ENCODE data around the gene C21orf58. TPM values are rescaled to one million over a fixed set of nuclear protein-coding genes. Genes with fewer than 3 reads are reported as not detected.
A peak's percentile ranks its signal among the peaks of the same experiment; 100 is the strongest.

Gene C21orf58
- total RNA-seq, 1 donor from 2014 or later, result 33.4 TPM

DNA sequence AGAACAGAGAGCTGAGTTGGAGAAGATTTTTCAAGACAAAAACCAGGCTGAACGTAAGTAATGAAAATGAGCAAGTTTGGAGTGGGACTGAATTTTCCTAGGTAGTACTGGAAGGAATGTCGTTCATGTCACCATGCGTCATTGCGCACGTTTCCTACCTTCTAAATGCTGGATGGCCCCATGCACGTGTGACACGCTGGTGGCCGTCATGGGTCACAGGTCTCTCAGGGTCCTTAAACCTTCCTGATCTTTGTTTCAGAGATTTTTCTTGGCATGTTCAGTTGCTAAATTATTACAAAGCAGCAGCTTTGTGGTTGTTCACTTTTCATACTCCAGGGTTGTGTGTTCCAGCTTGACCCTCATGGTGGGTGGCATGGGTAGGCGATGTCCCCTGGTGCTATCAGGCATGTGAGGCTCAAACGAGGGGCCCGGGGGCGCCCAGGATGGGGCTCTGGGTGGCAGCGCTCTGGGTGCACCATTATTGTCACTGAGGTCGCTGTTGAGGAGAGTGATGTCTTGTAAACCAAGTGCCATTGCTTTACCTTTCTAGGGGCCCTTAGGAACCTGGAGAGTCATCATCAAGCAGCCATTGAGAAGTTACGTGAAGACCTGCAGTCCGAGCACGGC lies 25.6 kb upstream of the C21orf58 start:
- Mint-ChIP-seq H3K27me3 (no peaks in the 10 kb centered on the region), H3K36me3 (ENCODE audit: low read depth) (peaks cover 52% of the 10 kb centered on the region), H3K4me3 (no peak overlapping the region), H3K4me1 (no peaks in the 10 kb centered on the region), H3K9me3 (no peaks in the 10 kb centered on the region), H3K27ac (no peak overlapping the region)
- intact Hi-C loops (cut with micrococcal nuclease), result no loop called here
- no peak for DNase-seq

- intact Hi-C loops (cut with micrococcal nuclease), result no loop called here
- Mint-ChIP-seq H3K27ac (no peak overlapping the region), H3K36me3 (ENCODE audit: low read depth) (peaks cover 45% of the 10 kb centered on the region), H3K27me3 (no peaks in the 10 kb centered on the region), H3K9me3 (no peaks in the 10 kb centered on the region), H3K4me1 (no peaks in the 10 kb centered on the region), H3K4me3 (no peak overlapping the region)
- no peak for DNase-seq
These were observed 24.2 kb upstream of the C21orf58 start for GRCh38 chr21:46347791-46348381.

GRCh38 chr21:46347203-46347550 lies 23.5 kb upstream of the C21orf58 start:
- Mint-ChIP-seq H3K4me1 (no peaks in the 10 kb centered on the region), H3K4me3 (no peak overlapping the region), H3K9me3 (no peaks in the 10 kb centered on the region), H3K27ac (no peak overlapping the region), H3K36me3 (ENCODE audit: low read depth) (peaks cover 49% of the 10 kb centered on the region), H3K27me3 (no peaks in the 10 kb centered on the region)
- no peak for DNase-seq
- intact Hi-C loops (cut with micrococcal nuclease), result no loop called here

DNA sequence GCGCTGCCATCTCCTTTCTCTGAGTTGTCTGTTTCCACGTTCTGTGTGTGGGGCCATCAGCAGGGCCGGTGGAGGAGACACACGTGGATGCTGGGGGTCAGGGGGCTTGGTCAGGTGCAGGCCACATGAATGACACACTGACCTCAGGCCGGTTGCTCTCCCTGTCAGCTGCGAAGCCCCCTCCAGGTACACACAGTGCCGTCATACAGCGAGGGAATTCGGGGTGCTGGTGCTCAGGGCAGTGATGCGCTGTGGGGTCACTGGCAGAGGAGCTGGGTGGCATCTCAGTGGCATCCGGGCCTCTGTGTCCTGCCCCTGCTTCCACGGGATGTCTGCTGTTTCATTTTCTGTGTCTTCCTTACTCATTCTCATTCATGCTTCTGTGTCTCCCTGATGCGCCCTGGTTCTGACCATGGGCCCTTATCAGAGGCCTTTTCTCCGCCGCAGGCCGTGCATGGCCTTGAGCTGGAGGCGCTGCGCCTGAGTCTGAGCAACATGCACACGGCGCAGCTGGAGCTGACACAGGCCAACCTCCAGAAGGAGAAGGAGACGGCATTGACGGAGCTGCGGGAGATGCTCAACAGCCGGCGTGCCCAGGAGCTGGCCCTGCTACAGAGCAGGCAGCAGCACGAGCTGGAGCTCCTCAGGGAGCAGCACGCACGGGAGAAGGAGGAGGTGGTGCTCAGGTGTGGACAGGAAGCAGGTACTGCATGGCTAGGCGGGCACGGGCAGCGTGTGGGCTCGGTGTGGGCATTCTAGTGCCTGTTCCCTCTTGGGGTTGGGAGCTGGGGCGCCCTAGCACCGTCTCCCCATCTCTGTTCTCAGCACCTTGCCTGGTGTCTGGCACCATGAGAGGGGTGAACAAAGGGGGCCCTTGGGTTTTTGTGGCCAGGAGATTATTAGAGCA lies 22.9 kb upstream of the C21orf58 start:
- Mint-ChIP-seq H3K27ac (no peak overlapping the region), H3K4me3 (no peak overlapping the region), H3K36me3 (ENCODE audit: low read depth) (peaks cover 49% of the 10 kb centered on the region), H3K9me3 (no peaks in the 10 kb centered on the region), H3K4me1 (no peaks in the 10 kb centered on the region), H3K27me3 (no peaks in the 10 kb centered on the region)
- no peak for DNase-seq
- intact Hi-C loops (cut with micrococcal nuclease), result no loop called here

DNA sequence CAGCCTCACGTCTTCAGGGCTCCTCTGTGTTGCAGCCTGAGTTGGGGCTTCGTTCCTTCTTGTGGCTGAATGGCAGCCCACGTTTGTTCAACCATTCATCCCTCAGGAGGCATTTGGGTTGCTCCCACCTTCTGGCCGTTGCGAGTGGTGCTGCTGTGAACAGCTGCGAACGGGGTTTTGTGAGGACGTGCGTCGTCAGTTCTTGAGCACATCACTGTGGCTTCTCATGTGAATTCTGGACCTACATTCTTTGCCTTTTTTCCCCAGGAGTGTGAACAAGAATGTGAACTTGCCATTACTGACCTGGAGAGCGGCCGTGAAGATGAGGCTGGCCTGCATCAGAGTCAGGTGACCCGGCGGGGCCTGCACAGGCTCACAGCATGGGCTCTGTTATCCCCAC lies 22.2 kb upstream of the C21orf58 start:
- intact Hi-C loops (cut with micrococcal nuclease), result no loop called here
- DNase-seq, result no peak
- H3K4me3 Mint-ChIP-seq, result no peak overlapping the region
- no peaks in the 10 kb centered on the region for H3K9me3 Mint-ChIP-seq
- H3K27me3 Mint-ChIP-seq, result no peaks in the 10 kb centered on the region
- no peak overlapping the region for H3K27ac Mint-ChIP-seq
- H3K4me1 Mint-ChIP-seq, result no peaks in the 10 kb centered on the region
- H3K36me3 Mint-ChIP-seq (ENCODE audit: low read depth), result peaks cover 45% of the 10 kb centered on the region

- Mint-ChIP-seq H3K27ac (no peak overlapping the region), H3K36me3 (ENCODE audit: low read depth) (peaks cover 49% of the 10 kb centered on the region), H3K4me3 (no peak overlapping the region), H3K27me3 (no peaks in the 10 kb centered on the region), H3K9me3 (no peaks in the 10 kb centered on the region), H3K4me1 (peaks cover 3% of the 10 kb centered on the region)
- intact Hi-C loops (cut with micrococcal nuclease), result no loop called here
- no peak for DNase-seq
These were observed 20.7 kb upstream of the C21orf58 start for GRCh38 chr21:46344219-46344915.

GRCh38 chr21:46340998-46341397 lies 17.3 kb upstream of the C21orf58 start:
- H3K4me1 Mint-ChIP-seq, result peaks cover 3% of the 10 kb centered on the region
- H3K36me3 Mint-ChIP-seq (ENCODE audit: low read depth), result peaks cover 51% of the 10 kb centered on the region
- no peak overlapping the region for H3K27ac Mint-ChIP-seq
- H3K27me3 Mint-ChIP-seq, result no peaks in the 10 kb centered on the region
- DNase-seq, result no peak
- intact Hi-C loops (cut with micrococcal nuclease), result no loop called here
- no peak overlapping the region for H3K4me3 Mint-ChIP-seq
- H3K9me3 Mint-ChIP-seq, result no peaks in the 10 kb centered on the region

DNA sequence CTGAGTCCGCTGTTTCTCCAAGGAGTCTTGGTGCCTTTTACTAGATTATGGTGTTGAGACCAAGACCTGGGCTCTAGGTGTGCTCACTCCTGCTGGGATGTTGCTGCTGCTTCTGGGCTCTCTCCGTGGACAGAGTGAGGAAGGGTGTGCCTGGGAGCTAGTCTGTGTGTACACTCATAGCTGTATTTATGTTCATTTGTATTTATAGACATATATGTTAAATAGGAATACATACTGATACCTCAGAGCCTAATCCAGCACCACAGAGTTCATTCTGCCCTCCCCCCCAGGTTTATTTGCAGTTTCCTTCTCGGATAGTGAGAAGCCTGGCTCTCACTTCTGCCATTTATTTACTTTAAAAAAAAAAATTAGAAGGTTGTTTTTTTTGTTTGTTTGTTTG lies 12.9 kb upstream of the C21orf58 start:
- peaks cover 3% of the 10 kb centered on the region for H3K4me1 Mint-ChIP-seq
- H3K9me3 Mint-ChIP-seq, result no peaks in the 10 kb centered on the region
- no peak overlapping the region for H3K4me3 Mint-ChIP-seq
- H3K27me3 Mint-ChIP-seq, result no peaks in the 10 kb centered on the region
- no peak overlapping the region for H3K27ac Mint-ChIP-seq
- intact Hi-C loops (cut with micrococcal nuclease), result no loop called here
- peaks cover 51% of the 10 kb centered on the region for H3K36me3 Mint-ChIP-seq (ENCODE audit: low read depth)
- DNase-seq, result no peak

DNA sequence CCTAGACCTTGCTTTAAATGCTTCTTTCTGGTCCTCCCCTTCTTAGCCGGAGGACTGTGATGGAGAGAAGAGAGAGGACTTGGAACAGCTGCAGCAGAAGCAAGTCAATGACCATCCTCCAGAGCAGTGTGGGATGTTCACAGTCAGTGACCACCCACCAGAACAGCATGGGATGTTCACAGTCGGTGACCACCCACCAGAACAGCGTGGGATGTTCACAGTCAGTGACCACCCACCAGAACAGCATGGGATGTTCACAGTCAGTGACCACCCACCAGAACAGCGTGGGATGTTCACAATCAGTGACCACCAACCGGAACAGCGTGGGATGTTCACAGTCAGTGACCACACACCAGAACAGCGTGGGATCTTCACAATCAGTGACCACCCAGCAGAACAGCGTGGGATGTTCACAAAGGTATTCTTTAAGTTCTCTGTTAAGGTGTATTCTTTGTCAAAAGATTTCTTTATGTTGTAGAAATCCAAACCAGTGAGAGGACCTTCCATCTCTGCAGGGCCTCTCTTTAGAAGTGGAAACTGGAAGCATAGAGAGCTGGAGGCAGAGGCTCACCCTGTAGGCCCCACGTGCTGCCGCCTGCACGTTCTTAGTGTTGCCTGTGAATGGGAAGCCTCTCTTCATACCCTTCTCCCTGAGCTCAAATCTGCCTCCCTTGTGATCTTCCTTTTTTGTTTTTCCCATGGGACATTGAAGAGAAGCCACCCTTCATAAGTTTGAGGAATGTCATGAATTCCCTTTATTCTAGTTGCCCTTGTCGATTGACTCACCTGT lies 10.9 kb upstream of the C21orf58 start:
- intact Hi-C loops (cut with micrococcal nuclease), result no loop called here
- Mint-ChIP-seq H3K27me3 (no peaks in the 10 kb centered on the region), H3K9me3 (no peaks in the 10 kb centered on the region), H3K4me1 (peaks cover 3% of the 10 kb centered on the region), H3K27ac (peak overlapping the region; percentile 1), H3K36me3 (ENCODE audit: low read depth) (peaks cover 48% of the 10 kb centered on the region), H3K4me3 (no peak overlapping the region)
- DNase-seq, result no peak

- Mint-ChIP-seq H3K9me3 (no peaks in the 10 kb centered on the region), H3K4me3 (no peak overlapping the region), H3K36me3 (ENCODE audit: low read depth) (peaks cover 39% of the 10 kb centered on the region), H3K27me3 (no peaks in the 10 kb centered on the region), H3K4me1 (peaks cover 20% of the 10 kb centered on the region), H3K27ac (no peak overlapping the region)
- intact Hi-C loops (cut with micrococcal nuclease), result no loop called here
- DNase-seq, result no peak
These were observed 6.1 kb upstream of the C21orf58 start for GRCh38 chr21:46329796-46330195.

DNA sequence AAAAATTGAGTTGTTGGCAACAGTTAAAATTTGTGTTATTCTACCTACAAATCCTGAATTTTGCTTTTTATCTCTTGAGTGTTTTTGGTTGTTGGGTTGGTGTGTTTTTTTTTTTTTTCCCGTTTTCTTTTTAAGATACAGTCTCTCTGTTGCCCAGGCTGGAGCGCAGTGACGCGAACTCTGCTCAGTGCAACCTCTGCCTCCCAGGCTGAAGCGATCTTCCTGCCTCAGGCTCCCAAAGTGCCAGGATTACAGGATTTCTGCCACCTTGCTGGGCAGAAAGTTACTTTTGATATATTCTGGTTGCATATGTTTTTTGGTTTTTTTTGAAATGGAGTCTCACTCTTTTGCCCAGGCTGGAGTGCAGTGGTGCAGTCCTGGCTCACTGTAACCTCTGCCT lies 4.5 kb upstream of the C21orf58 start:
- Mint-ChIP-seq H3K4me1 (peaks cover 20% of the 10 kb centered on the region), H3K27ac (no peak overlapping the region), H3K9me3 (no peaks in the 10 kb centered on the region), H3K27me3 (no peaks in the 10 kb centered on the region), H3K36me3 (ENCODE audit: low read depth) (peaks cover 41% of the 10 kb centered on the region), H3K4me3 (no peak overlapping the region)
- DNase-seq, result no peak
- intact Hi-C loops (cut with micrococcal nuclease), result no loop called here

GRCh38 chr21:46327711-46328110 lies 4.0 kb upstream of the C21orf58 start:
- H3K27ac Mint-ChIP-seq, result no peak overlapping the region
- no peaks in the 10 kb centered on the region for H3K9me3 Mint-ChIP-seq
- H3K4me3 Mint-ChIP-seq, result no peak overlapping the region
- peaks cover 20% of the 10 kb centered on the region for H3K4me1 Mint-ChIP-seq
- DNase-seq, result no peak
- intact Hi-C loops (cut with micrococcal nuclease), result no loop called here
- H3K36me3 Mint-ChIP-seq (ENCODE audit: low read depth), result peaks cover 43% of the 10 kb centered on the region
- no peaks in the 10 kb centered on the region for H3K27me3 Mint-ChIP-seq

DNA sequence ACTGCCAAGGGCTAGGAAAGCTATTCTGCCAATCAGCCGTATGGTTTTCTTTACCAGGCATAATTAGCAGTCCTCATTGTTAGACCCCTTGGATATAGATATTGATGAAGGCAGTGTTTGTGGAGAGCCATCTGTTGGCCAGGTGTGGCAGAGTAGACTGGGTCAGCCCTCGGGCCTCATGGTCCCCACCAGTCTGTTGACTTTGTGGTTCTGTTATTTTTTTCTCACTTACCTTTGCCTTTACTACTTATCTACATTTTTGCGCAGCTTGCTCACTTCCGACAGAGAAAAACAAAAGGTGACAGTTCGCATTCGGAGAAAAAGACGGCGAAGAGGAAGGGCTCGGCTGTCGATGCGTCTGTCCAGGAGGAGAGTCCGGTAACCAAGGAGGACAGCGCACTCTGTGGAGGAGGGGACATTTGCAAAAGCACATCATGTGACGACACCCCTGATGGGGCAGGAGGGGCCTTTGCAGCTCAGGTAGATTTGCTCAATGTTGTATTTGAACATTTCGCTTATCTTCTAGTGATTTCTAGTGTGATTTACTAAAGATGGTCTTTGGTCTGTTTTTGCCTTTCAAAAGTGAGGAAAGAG lies 2.5 kb upstream of the C21orf58 start:
- DNase-seq, result no peak
- peak overlapping the region; percentile 97 for H3K4me3 Mint-ChIP-seq
- peaks cover 30% of the 10 kb centered on the region for H3K4me1 Mint-ChIP-seq
- no peak overlapping the region for H3K27ac Mint-ChIP-seq
- intact Hi-C loops (cut with micrococcal nuclease), result no loop called here
- H3K27me3 Mint-ChIP-seq, result no peaks in the 10 kb centered on the region
- H3K9me3 Mint-ChIP-seq, result no peaks in the 10 kb centered on the region
- peaks cover 46% of the 10 kb centered on the region for H3K36me3 Mint-ChIP-seq (ENCODE audit: low read depth)

Measured in activated CD4-positive, alpha-beta T cell treated with anti-CD3 and anti-CD28 coated beads, Interleukin-2, amount 10 ng/mL, durations not matched to agents 24 days and 14 days (primary cell).